Measurements from ENCODE around the gene WDR90. TPM values are rescaled to one million over a fixed set of nuclear protein-coding genes. Genes with fewer than 3 reads are reported as not detected.

WDR90 gene
- total and polyA plus RNA-seq, 2 of the 13 experiments (the other 11 are each of a cell fraction or from before 2014, with no cell fraction given): 14.9 to 28.9 TPM

GRCh38 chr16:654034-654433 lies 4.9 kb downstream of the WDR90 start (continued):
- no peak for TF ChIP-seq ZBTB40 (IDR thresholded peaks at IDR 0.05)
- no peak for TF ChIP-seq ZBTB40 (CRISPR knock-in tag; IDR thresholded peaks at IDR 0.05)
- no peak for TF ChIP-seq ZNF510 (CRISPR knock-in tag; IDR thresholded peaks at IDR 0.05; ENCODE audit: low read depth)
- no peak for TF ChIP-seq ZNF772 (CRISPR knock-in tag; IDR thresholded peaks at IDR 0.05)
- TF ChIP-seq HNF4A (CRISPR knock-in tag; IDR thresholded peaks at IDR 0.05): no peak
- no peak for TF ChIP-seq CBX1 (IDR thresholded peaks at IDR 0.05; ENCODE audit: low read depth)
- no peak for TF ChIP-seq ARNTL (CRISPR knock-in tag; IDR thresholded peaks at IDR 0.05)
- no peak for TF ChIP-seq LCORL (IDR thresholded peaks at IDR 0.05)
- 0 out of 2 replicates have a peak, but pooled peaks have one; percentile 44 for TF ChIP-seq LCORL (CRISPR knock-in tag; IDR thresholded peaks at IDR 0.05)
- no peak for TF ChIP-seq LRRFIP1 (CRISPR knock-in tag; conservative IDR thresholded peaks at IDR 0.05)
- TF ChIP-seq ZMYM2 (CRISPR knock-in tag; IDR thresholded peaks at IDR 0.05): no peak
- no peak for TF ChIP-seq NFIC (IDR thresholded peaks at IDR 0.05; ENCODE audit: low read length)
- no peak for TF ChIP-seq TRIM22 (IDR thresholded peaks at IDR 0.05)
- no peak for TF ChIP-seq ZNF597 (CRISPR knock-in tag; IDR thresholded peaks at IDR 0.05)
- no peak for TF ChIP-seq ZNF720 (CRISPR knock-in tag; IDR thresholded peaks at IDR 0.05)
- no peak for TF ChIP-seq ZNF670 (CRISPR knock-in tag; IDR thresholded peaks at IDR 0.05; ENCODE audit: borderline replicate concordance)
- TF ChIP-seq EED (CRISPR knock-in tag; IDR thresholded peaks at IDR 0.05): no peak
- no peak for TF ChIP-seq TBX2 (CRISPR knock-in tag; IDR thresholded peaks at IDR 0.05; ENCODE audit: borderline replicate concordance)
- TF ChIP-seq ZNF225 (CRISPR knock-in tag; IDR thresholded peaks at IDR 0.05): no peak
